ENCODE data around the gene GRIPAP1. TPM values are rescaled to one million over a fixed set of nuclear protein-coding genes. Genes with fewer than 3 reads are reported as not detected.

Gene GRIPAP1
- 22.4 and 22.9 TPM in 2 replicates for polyA plus RNA-seq (2014; cell fraction: cytosol; rRNA removed)
- polyA plus RNA-seq (2014; cell fraction: nucleus; rRNA removed) = 87.0 and 116 TPM in 2 replicates

GRCh38 chrX:49002091-49002935 is at the start of gene GRIPAP1:
Gene GRIPAP1, minus strand, starts transcription at chrX:49002264. Its CDS starts 35 bp downstream, at chrX:49002229.
- peak; percentile 92 for DNase-seq (ENCODE audit: low spot score)

GRCh38 chrX:49043987-49044281 is 41.9 kb upstream of the GRIPAP1 start:
- DNase-seq (ENCODE audit: low spot score) = no peak

GRCh38 chrX:49043220-49043986 is 41.3 kb upstream of the GRIPAP1 start, which contains the start of gene TFE3:
Gene TFE3, minus strand, starts transcription at chrX:49043357. Its CDS starts 131 bp downstream, at chrX:49043226.
- DNase-seq (ENCODE audit: low spot score) = peak; percentile 99

GRCh38 chrX:49042581-49043219 is 40.6 kb upstream of the GRIPAP1 start:
- DNase-seq (ENCODE audit: low spot score) = no peak

GRCh38 chrX:49041744-49042580 is 39.9 kb upstream of the GRIPAP1 start:
- no peak for DNase-seq (ENCODE audit: low spot score)

- DNase-seq (ENCODE audit: low spot score) = no peak
Observed at GRCh38 chrX:49040376-49040955, 38.4 kb upstream of the GRIPAP1 start.

GRCh38 chrX:49039598-49040375 is 37.7 kb upstream of the GRIPAP1 start:
- DNase-seq (ENCODE audit: low spot score) = peak; percentile 75

- DNase-seq (ENCODE audit: low spot score) = no peak
Observed at GRCh38 chrX:49037883-49038475, 35.9 kb upstream of the GRIPAP1 start.

- DNase-seq (ENCODE audit: low spot score) = no peak
Observed at GRCh38 chrX:49030283-49030682, 28.2 kb upstream of the GRIPAP1 start.

- no peak for DNase-seq (ENCODE audit: low spot score)
Observed at GRCh38 chrX:49029876-49030275, 27.8 kb upstream of the GRIPAP1 start.

- DNase-seq (ENCODE audit: low spot score) = no peak
Observed at GRCh38 chrX:49019599-49020249, 17.7 kb upstream of the GRIPAP1 start.

- DNase-seq (ENCODE audit: low spot score) = no peak
Observed at GRCh38 chrX:49019050-49019449, 17.0 kb upstream of the GRIPAP1 start.

GRCh38 chrX:49003696-49004095 is 1.6 kb upstream of the GRIPAP1 start:
- DNase-seq (ENCODE audit: low spot score) = no peak

- DNase-seq (ENCODE audit: low spot score) = peak; percentile 29
Observed at GRCh38 chrX:49001521-49002090, 458 bp downstream of the GRIPAP1 start.

GRCh38 chrX:49000636-49001035 is 1.4 kb downstream of the GRIPAP1 start:
- DNase-seq (ENCODE audit: low spot score) = no peak

- DNase-seq (ENCODE audit: low spot score) = no peak
Observed at GRCh38 chrX:48999030-48999429, 3.0 kb downstream of the GRIPAP1 start.

GRCh38 chrX:48998391-48998790 is 3.7 kb downstream of the GRIPAP1 start:
- DNase-seq (ENCODE audit: low spot score) = no peak

- DNase-seq (ENCODE audit: low spot score) = no peak
Observed at GRCh38 chrX:48997865-48998264, 4.2 kb downstream of the GRIPAP1 start.

- DNase-seq (ENCODE audit: low spot score) = no peak
Observed at GRCh38 chrX:48997455-48997854, 4.6 kb downstream of the GRIPAP1 start.
